HT1080 (cell line): ENCODE measurements around the gene CD40LG. TPM values are rescaled to one million over a fixed set of nuclear protein-coding genes. Genes with fewer than 3 reads are reported as not detected.

ENCODE experiments used
- DNase-seq: peaks from one replicate; pipeline ENCODE4 v3.0.0-alpha.2; 2015; ENCODE audit warnings: low read depth
- total RNA-seq: library from RNA; depleted of rRNA; stranded (reverse); fragments of >200 nt; shearing (Covaris generic); gene quantifications from 2 replicates; pipeline ENCODE4 v1.2.3, GENCODE V29; 2014

Gene CD40LG
- total RNA-seq, 1 experiment from 2014 or later: not detected

GRCh38 chrX:136646602-136647239 is 1.2 kb upstream of the CD40LG start:
- no peak for DNase-seq

- no peak for DNase-seq
Measured at GRCh38 chrX:136650811-136651210, 2.9 kb downstream of the CD40LG start.

- no peak for DNase-seq
Measured at GRCh38 chrX:136652822-136653723, 5.1 kb downstream of the CD40LG start.

GRCh38 chrX:136656361-136656964 is 8.5 kb downstream of the CD40LG start:
- DNase-seq: no peak

GRCh38 chrX:136658151-136658550 is 10.2 kb downstream of the CD40LG start:
- DNase-seq: no peak

- DNase-seq: no peak
Measured at GRCh38 chrX:136659174-136659573, 11.2 kb downstream of the CD40LG start.

- DNase-seq: no peak
Measured at GRCh38 chrX:136660896-136661295, 12.9 kb downstream of the CD40LG start.

- no peak for DNase-seq
Measured at GRCh38 chrX:136662104-136662503, 14.1 kb downstream of the CD40LG start.

- no peak for DNase-seq
Measured at GRCh38 chrX:136662976-136663375, 15.0 kb downstream of the CD40LG start.

- no peak for DNase-seq
Measured at GRCh38 chrX:136665258-136665900, 17.4 kb downstream of the CD40LG start.

- DNase-seq: no peak
Measured at GRCh38 chrX:136666088-136666487, 18.1 kb downstream of the CD40LG start.

- DNase-seq: no peak
Measured at GRCh38 chrX:136667446-136668168, 19.6 kb downstream of the CD40LG start.

- DNase-seq: no peak
Measured at GRCh38 chrX:136671006-136671610, 23.1 kb downstream of the CD40LG start.

GRCh38 chrX:136674270-136674985 is 26.5 kb downstream of the CD40LG start:
- DNase-seq: no peak

GRCh38 chrX:136679531-136679930 is 31.6 kb downstream of the CD40LG start:
- DNase-seq: no peak

GRCh38 chrX:136684120-136684519 is 36.2 kb downstream of the CD40LG start:
- no peak for DNase-seq

GRCh38 chrX:136687457-136687856 is 39.5 kb downstream of the CD40LG start:
- DNase-seq: no peak

- no peak for DNase-seq
Measured at GRCh38 chrX:136689436-136689835, 41.5 kb downstream of the CD40LG start.

GRCh38 chrX:136691028-136691809 is 43.3 kb downstream of the CD40LG start:
- DNase-seq: peak; percentile 30
